Measurements from ENCODE around the gene DECR2.

The DECR2 gene

DNA sequence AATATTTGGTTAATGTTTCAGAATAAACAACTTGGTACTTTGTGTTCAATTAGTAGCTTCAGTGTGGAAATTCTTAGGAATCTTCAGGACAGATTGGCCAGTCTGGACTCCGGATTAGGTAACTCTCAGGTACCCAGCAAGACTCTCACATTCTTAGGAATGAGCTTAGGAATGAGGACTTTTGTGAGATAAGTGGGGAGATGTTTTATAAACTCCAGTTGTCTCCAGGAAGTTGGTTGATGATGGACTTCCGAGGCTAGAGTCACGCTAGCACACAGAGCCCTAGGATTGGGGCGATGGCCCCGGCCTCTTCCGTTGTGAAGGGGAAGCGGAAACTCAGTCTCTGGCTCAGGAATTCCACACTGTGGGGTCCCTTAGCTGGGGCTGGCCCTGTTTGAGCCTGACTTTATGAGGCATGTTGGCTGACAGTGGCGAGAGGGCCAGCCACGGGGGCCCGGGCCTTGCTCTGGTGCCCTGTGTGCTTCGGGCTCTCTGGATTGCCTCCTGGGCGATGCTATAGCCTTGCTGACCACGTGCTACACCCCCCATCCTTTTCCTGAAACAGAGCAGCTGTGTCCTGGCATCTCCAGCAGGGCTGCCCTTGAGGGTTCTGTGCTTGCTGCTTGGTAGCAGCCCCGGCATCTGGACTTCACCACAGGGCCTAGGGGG is 56.2 kb downstream of the DECR2 start:
- peak overlapping the region; percentile 77 for H3K27ac ChIP-seq

GRCh38 chr16:459761-460160 is 58.1 kb downstream of the DECR2 start:
- Histone ChIP-seq H3K9ac (no peak overlapping the region), H3K4me1 (peaks cover 24% of the 10 kb centered on the region)
- TF ChIP-seq CTCF (IDR thresholded peaks at IDR 0.05) = no peak

More for the DNA sequence above, 56.2 kb downstream of the DECR2 start:
- H3K4me3 ChIP-seq (ENCODE audit: low read depth, low read length) = no peak overlapping the region
- H3K27me3 ChIP-seq (ENCODE audit: control insufficient read depth, insufficient read depth, low read length) = no peaks in the 10 kb centered on the region
- peaks cover 34% of the 10 kb centered on the region for H3K4me1 ChIP-seq
- H3K9ac ChIP-seq = no peak overlapping the region
- H3K9me3 ChIP-seq (ENCODE audit: control insufficient read depth, low read length) = no peaks in the 10 kb centered on the region
- peaks cover 33% of the 10 kb centered on the region for H3K79me2 ChIP-seq
- no peak for TF ChIP-seq CTCF (IDR thresholded peaks at IDR 0.05)
- no peaks in the 10 kb centered on the region for H3K36me3 ChIP-seq (ENCODE audit: control insufficient read depth, insufficient read depth, low read length)
- H2AFZ ChIP-seq = no peak overlapping the region
- H3K4me2 ChIP-seq (ENCODE audit: low read length) = peak overlapping the region; percentile 50

DNA sequence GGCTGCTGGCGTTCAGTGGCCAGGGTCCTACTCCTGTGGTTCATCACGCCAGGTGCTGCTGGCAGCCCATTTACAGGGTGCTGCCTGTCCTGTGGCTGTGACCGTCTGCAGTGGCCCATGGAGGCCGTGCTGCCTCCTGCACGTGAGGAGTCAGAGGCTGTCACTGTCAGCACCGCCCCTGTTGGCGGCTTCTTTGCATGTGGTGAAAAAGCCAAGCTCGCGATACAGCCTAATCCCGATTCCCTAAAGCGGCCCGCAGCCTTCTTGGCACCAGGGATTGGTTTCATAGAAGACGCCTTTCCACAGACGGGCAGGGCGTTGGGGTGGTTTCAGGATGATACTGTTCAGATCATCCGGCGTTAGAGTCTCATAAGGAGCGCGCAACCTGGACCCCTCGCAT is 59.1 kb downstream of the DECR2 start:
- peaks cover 50% of the 10 kb centered on the region for H3K79me2 ChIP-seq
- no peak overlapping the region for H3K4me2 ChIP-seq (ENCODE audit: low read length)
- no peak overlapping the region for H3K4me3 ChIP-seq (ENCODE audit: low read depth, low read length)
- H3K9me3 ChIP-seq (ENCODE audit: control insufficient read depth, low read length) = no peaks in the 10 kb centered on the region
- no peak for TF ChIP-seq CTCF (IDR thresholded peaks at IDR 0.05)
- H3K4me1 ChIP-seq = peaks cover 23% of the 10 kb centered on the region
- H2AFZ ChIP-seq = no peak overlapping the region
- no peak overlapping the region for H3K9ac ChIP-seq
- H3K27ac ChIP-seq = no peak overlapping the region
- H3K27me3 ChIP-seq (ENCODE audit: control insufficient read depth, insufficient read depth, low read length) = no peaks in the 10 kb centered on the region
- H3K36me3 ChIP-seq (ENCODE audit: control insufficient read depth, insufficient read depth, low read length) = no peaks in the 10 kb centered on the region

More at GRCh38 chr16:459761-460160, 58.1 kb downstream of the DECR2 start:
- Histone ChIP-seq H2AFZ (no peak overlapping the region), H3K27me3 (ENCODE audit: control insufficient read depth, insufficient read depth, low read length) (no peaks in the 10 kb centered on the region), H3K36me3 (ENCODE audit: control insufficient read depth, insufficient read depth, low read length) (no peaks in the 10 kb centered on the region), H3K4me2 (ENCODE audit: low read length) (no peak overlapping the region), H3K9me3 (ENCODE audit: control insufficient read depth, low read length) (no peaks in the 10 kb centered on the region), H3K79me2 (peaks cover 44% of the 10 kb centered on the region), H3K27ac (no peak overlapping the region), H3K4me3 (ENCODE audit: low read depth, low read length) (no peak overlapping the region)
